ENCODE measurements around the gene CENPO. TPM values are rescaled to one million over a fixed set of nuclear protein-coding genes. Genes with fewer than 3 reads are reported as not detected.

The CENPO gene
- total and polyA plus RNA-seq, 2 of the 4 experiments (the other 2 are of a cell fraction), result 20.1 to 27.2 TPM

DNA sequence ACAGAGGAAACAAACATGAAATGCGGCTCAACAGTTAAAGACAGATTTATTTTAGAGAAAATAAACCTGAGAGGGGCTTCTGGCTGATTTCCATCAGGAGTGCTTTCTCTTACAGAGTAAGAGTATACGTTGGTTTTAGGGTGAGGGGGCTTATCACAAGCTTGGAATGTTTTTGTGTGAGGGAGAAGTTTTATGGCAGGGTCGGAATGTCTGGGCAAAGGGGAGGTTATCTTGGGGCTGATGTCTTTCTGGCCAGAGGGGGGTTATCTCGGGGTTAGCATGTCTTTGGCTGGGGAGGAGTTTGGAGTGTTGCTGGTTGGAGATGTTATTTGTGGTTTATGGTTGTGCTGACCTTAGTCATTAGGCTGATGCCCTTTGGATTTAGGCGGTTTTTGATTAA is 22.2 kb upstream of the CENPO start:
- Histone ChIP-seq H3K4me2 (ENCODE audit: low read depth, low read length) (no peak overlapping the region), H3K27ac (ENCODE audit: insufficient read depth, low read length) (no peak overlapping the region), H4K8ac (ENCODE audit: low read depth in 2 of 2, low read length in 2 of 2) (no peak overlapping the region), H3K9me1 (ENCODE audit: insufficient read depth, low read length) (no peaks in the 10 kb centered on the region), H2AK5ac (ENCODE audit: low read depth, low read length) (no peak overlapping the region), H4K20me1 (ENCODE audit: insufficient read depth, low read length) (no peaks in the 10 kb centered on the region), H3K4me3 (ENCODE audit: insufficient read depth, low read depth, low read length) (no peak overlapping the region), H3K36me3 (ENCODE audit: control insufficient read depth, insufficient read depth, low read length) (peaks cover 9% of the 10 kb centered on the region; the same call in 1 of the 2 replicates), H4K5ac (ENCODE audit: low read depth, low read length) (no peak overlapping the region), H3K18ac (ENCODE audit: low read depth, low read length) (no peak overlapping the region), H2AK9ac (replicated peaks; ENCODE audit: low read depth, low read length, poor library complexity) (no peak overlapping the region), H3K4ac (ENCODE audit: low read depth, low read length) (no peak overlapping the region), H3K23ac (ENCODE audit: low read depth, low read length) (no peak overlapping the region), H2BK5ac (ENCODE audit: low read depth, low read length, poor library complexity, severe bottlenecking) (no peak overlapping the region), H3K9ac (ENCODE audit: low read depth, low read length) (no peak overlapping the region), H2AFZ (replicated peaks; ENCODE audit: low read length, poor library complexity) (no peak overlapping the region), H3K14ac (replicated peaks; ENCODE audit: low read depth, low read length) (no peak overlapping the region), H3K56ac (ENCODE audit: extremely low read depth, insufficient read depth, low read length) (no peak overlapping the region), H4K91ac (ENCODE audit: insufficient read depth, low read depth, low read length) (no peak overlapping the region), H3K4me1 (ENCODE audit: control insufficient read depth, insufficient read depth, low read length) (no peaks in the 10 kb centered on the region), H2BK20ac (ENCODE audit: low read depth, low read length) (no peak overlapping the region), H2BK120ac (ENCODE audit: low read depth, low read length) (no peak overlapping the region), H3K27me3 (ENCODE audit: control insufficient read depth, insufficient read depth, low read length) (no peaks in the 10 kb centered on the region), H3K79me1 (ENCODE audit: low read depth in 1 of 2, low read length in 2 of 2) (no peaks in the 10 kb centered on the region), H3K9me3 (ENCODE audit: control insufficient read depth, insufficient read depth, low read length) (no peaks in the 10 kb centered on the region), H2BK15ac (ENCODE audit: low read depth, low read length) (no peak overlapping the region)
- WGBS, 2 experiments (ENCODE audit: extremely low coverage in 2 of 2, insufficient read length in 1 of 2), result no CpG with 5 or more reads among the region's 5 CpGs
- CTCF ChIA-PET, result no interaction called here
- BruUV-seq (replicated peaks), result no TSS peak
- TF ChIP-seq MAFK (IDR thresholded peaks at IDR 0.05; ENCODE audit: low read depth, low read length) (no peak), CHD1 (IDR thresholded peaks at IDR 0.05; ENCODE audit: low read depth, low read length) (no peak), RAD21 (IDR thresholded peaks at IDR 0.05; ENCODE audit: low read length) (no peak), RCOR1 (IDR thresholded peaks at IDR 0.05; ENCODE audit: insufficient replicate concordance, low read length) (no peak), FOS (IDR thresholded peaks at IDR 0.05; ENCODE audit: low read depth, low read length) (no peak), SMC3 (IDR thresholded peaks at IDR 0.05; ENCODE audit: low read depth, low read length) (no peak), RFX5 (IDR thresholded peaks at IDR 0.05; ENCODE audit: low read depth, low read length) (no peak), MXI1 (IDR thresholded peaks at IDR 0.05; ENCODE audit: borderline replicate concordance, low read depth, low read length) (no peak), NFE2L2 (IDR thresholded peaks at IDR 0.05; ENCODE audit: low read depth, low read length) (no peak), POLR2A (IDR thresholded peaks at IDR 0.05; ENCODE audit: low read depth, low read length) (no peak), BHLHE40 (IDR thresholded peaks at IDR 0.05; ENCODE audit: low read depth, low read length) (no peak), MAZ (IDR thresholded peaks at IDR 0.05; ENCODE audit: borderline replicate concordance, low read depth, low read length) (no peak), CEBPB (IDR thresholded peaks at IDR 0.05; ENCODE audit: low read depth, low read length) (no peak)
- TF ChIP-seq, protein P1, sequence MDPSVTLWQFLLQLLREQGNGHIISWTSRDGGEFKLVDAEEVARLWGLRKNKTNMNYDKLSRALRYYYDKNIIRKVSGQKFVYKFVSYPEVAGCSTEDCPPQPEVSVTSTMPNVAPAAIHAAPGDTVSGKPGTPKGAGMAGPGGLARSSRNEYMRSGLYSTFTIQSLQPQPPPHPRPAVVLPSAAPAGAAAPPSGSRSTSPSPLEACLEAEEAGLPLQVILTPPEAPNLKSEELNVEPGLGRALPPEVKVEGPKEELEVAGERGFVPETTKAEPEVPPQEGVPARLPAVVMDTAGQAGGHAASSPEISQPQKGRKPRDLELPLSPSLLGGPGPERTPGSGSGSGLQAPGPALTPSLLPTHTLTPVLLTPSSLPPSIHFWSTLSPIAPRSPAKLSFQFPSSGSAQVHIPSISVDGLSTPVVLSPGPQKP (IDR thresholded peaks at IDR 0.05; ENCODE audit: borderline replicate concordance, low read depth, low read length), result no peak
- TF ChIP-seq, protein P2, sequence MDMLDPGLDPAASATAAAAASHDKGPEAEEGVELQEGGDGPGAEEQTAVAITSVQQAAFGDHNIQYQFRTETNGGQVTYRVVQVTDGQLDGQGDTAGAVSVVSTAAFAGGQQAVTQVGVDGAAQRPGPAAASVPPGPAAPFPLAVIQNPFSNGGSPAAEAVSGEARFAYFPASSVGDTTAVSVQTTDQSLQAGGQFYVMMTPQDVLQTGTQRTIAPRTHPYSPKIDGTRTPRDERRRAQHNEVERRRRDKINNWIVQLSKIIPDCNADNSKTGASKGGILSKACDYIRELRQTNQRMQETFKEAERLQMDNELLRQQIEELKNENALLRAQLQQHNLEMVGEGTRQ (IDR thresholded peaks at IDR 0.05; ENCODE audit: low read depth, low read length), result no peak
- in situ Hi-C loops (cut with MboI; ENCODE audit: low sequenced_read_pairs) (no loop called here), intact Hi-C loops (cut with micrococcal nuclease) (no loop called here), dilution Hi-C loops (cut with HindIII; ENCODE audit: low sequenced_read_pairs, unreplicated experiment) (no loop called here)
- POLR2A ChIA-PET (ENCODE audit: unreplicated experiment), result no interaction called here
- DNase-seq (no peak), ATAC-seq (ENCODE audit: low read depth) (no peak)
